Measurements from ENCODE around the gene BLMH. TPM values are rescaled to one million over a fixed set of nuclear protein-coding genes. Genes with fewer than 3 reads are reported as not detected.

The BLMH gene
- total and polyA plus RNA-seq, 9 of the 15 experiments (the other 6 are each of a cell fraction or from before 2014, with no cell fraction given), result 26.0 to 118 (median 67.3) TPM

DNA sequence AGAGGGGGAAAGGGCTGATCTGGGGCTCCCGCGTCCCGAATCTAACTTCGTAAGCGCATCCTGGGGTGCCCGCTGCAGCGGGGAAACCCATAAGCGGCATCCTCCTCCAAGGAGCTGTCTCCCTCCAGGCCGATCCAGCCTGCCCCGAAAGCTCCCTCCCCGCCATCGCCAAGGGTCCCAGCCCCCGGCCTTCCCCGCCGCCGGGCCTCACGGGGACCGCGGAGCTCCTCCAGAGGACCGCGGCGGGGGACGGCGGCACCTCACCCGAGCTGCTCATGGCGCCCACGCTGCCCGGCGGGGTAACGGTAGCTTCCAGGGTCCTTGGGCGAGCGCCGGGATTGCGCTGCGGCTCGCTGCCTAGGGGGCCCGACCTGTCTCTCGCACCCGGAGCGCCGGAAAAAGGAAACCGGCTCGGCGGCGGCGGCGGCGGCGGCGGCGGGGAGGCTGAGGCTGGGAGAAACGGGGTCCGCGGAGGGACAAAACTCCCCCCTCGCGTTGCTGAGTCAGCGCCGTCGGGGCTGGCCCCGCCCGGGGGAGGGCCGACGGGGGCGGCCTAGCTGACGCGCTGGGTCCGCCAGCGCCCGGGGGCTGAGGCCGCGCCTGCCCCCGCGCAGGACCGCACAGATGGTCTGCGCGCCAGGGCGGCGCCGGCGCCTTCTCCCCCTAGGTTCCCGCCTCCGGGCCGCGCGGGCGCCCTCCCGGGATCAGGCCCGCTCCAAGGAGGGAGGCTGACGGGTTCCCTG is at the start of gene BLMH (continued):
- TF ChIP-seq, protein P1, sequence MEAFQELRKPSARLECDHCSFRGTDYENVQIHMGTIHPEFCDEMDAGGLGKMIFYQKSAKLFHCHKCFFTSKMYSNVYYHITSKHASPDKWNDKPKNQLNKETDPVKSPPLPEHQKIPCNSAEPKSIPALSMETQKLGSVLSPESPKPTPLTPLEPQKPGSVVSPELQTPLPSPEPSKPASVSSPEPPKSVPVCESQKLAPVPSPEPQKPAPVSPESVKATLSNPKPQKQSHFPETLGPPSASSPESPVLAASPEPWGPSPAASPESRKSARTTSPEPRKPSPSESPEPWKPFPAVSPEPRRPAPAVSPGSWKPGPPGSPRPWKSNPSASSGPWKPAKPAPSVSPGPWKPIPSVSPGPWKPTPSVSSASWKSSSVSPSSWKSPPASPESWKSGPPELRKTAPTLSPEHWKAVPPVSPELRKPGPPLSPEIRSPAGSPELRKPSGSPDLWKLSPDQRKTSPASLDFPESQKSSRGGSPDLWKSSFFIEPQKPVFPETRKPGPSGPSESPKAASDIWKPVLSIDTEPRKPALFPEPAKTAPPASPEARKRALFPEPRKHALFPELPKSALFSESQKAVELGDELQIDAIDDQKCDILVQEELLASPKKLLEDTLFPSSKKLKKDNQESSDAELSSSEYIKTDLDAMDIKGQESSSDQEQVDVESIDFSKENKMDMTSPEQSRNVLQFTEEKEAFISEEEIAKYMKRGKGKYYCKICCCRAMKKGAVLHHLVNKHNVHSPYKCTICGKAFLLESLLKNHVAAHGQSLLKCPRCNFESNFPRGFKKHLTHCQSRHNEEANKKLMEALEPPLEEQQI (IDR thresholded peaks at IDR 0.05), result no peak
- TF ChIP-seq RB1 (IDR thresholded peaks at IDR 0.05; ENCODE audit: low read depth), result peak; percentile 82

DNA sequence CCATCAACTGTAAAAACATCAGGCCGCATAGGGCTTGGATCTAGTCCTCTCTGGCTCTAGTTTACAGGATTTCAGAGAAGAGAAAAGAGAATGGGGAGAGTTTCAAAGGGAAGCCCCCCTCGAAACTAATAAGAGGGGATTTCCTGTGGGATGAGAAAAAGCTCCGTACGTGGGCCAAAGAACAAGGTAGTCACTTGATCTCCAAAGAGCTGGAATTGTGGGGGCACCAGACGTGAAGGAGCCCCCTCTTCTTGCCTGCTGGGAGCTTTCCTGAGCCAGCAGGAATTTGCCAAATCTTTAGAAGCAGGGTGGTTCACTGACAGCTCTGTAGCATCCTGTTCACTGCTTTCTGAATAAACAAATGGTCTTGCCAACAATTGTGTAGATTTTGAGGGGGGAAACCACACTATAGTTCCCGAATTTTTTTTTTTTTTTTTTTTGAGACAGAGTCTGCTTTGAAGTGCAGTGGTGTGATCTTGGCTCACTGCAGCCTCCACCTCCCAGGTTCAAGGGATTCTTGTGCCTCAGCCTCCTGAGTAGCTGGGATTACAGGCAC is 49.1 kb upstream of the BLMH start:
- no peaks in the 10 kb centered on the region for H3K79me2 ChIP-seq (ENCODE audit: control insufficient read depth, insufficient read depth, low read length)
- no peaks in the 10 kb centered on the region for H4K20me1 ChIP-seq (replicated peaks; ENCODE audit: control insufficient read depth, insufficient read depth, low read length)
- no peaks in the 10 kb centered on the region for H3K36me3 ChIP-seq (ENCODE audit: control insufficient read depth, insufficient read depth, low read length)
- no peaks in the 10 kb centered on the region for H3K27me3 ChIP-seq (ENCODE audit: control insufficient read depth in 2 of 2, insufficient read depth in 2 of 2, low read length in 2 of 2)
- H3K4me1 ChIP-seq (replicated peaks in 1 of 2; ENCODE audit: control insufficient read depth in 2 of 2, insufficient read depth in 2 of 2, low read length in 2 of 2), result peaks cover 8 to 24% of the 10 kb centered on the region in 2 experiments; a peak in 4 of 5 replicates
- intact Hi-C loops (cut with micrococcal nuclease), result loop anchor here (1.0 to 5.0 kb wide), 3 partner anchors 136 to 376 kb away; partner anchors contain the start of gene GOSR1
- no peak for ATAC-seq
- no peaks in the 10 kb centered on the region for H3K9me3 ChIP-seq (replicated peaks; ENCODE audit: control insufficient read depth, insufficient read depth, low read depth, low read length)
- CTCF ChIA-PET (ENCODE audit: low intra/inter-chr PET ratio), result interaction anchor here (0.5 to 1.1 kb wide), 3 partner anchors 214 to 379 kb away, joined by 3 read pairs; no protein-coding TSS in a partner anchor
- H3K4me2 ChIP-seq (ENCODE audit: insufficient read depth, low read length), result no peak overlapping the region
- DNase-seq (ENCODE audit: extremely low read depth in 1 of 4, low spot score in 3 of 4), result no peak
- no TSS peak for BruUV-seq (replicated peaks)
- H3K27ac ChIP-seq (ENCODE audit: extremely low read depth, low read depth, low read length), result no peak overlapping the region
- H3K4me3 ChIP-seq, result no peak overlapping the region
- H2AFZ ChIP-seq (ENCODE audit: low read depth, low read length), result peak overlapping the region; percentile 76
- no peak for TF ChIP-seq SAFB2 (IDR thresholded peaks at IDR 0.05; ENCODE audit: borderline replicate concordance, low read depth, low read length, severe bottlenecking)
- no peak for TF ChIP-seq LCOR (CRISPR knock-in tag; IDR thresholded peaks at IDR 0.05)
- no peak for TF ChIP-seq KLF13 (tag; IDR thresholded peaks at IDR 0.05; ENCODE audit: borderline replicate concordance, low read depth)
- TF ChIP-seq CBX8 (IDR thresholded peaks at IDR 0.05; ENCODE audit: borderline replicate concordance, extremely low read depth, low read depth, low read length, poor library complexity, severe bottlenecking), result no peak
- TF ChIP-seq, protein P2, sequence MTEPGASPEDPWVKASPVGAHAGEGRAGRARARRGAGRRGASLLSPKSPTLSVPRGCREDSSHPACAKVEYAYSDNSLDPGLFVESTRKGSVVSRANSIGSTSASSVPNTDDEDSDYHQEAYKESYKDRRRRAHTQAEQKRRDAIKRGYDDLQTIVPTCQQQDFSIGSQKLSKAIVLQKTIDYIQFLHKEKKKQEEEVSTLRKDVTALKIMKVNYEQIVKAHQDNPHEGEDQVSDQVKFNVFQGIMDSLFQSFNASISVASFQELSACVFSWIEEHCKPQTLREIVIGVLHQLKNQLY (CRISPR knock-in tag; conservative IDR thresholded peaks at IDR 0.05), result no peak
- TF ChIP-seq HDAC2 (IDR thresholded peaks at IDR 0.05), result no peak
- TF ChIP-seq FOXA3 (CRISPR knock-in tag; conservative IDR thresholded peaks at IDR 0.05 in 1 of 2, IDR thresholded peaks at IDR 0.05 in 1 of 2), result no peak
- FAIRE-seq, result no peak
- H3K9ac ChIP-seq (ENCODE audit: insufficient read depth in 1 of 2, low read depth in 2 of 2, low read length in 2 of 2), result no peak overlapping the region
- in situ Hi-C loops (cut with MboI), result loop anchor here (25.0 kb wide), 1 partner anchor 371 kb away; no protein-coding TSS in a partner anchor
- no peaks in the 10 kb centered on the region for H3K9me1 ChIP-seq (ENCODE audit: control insufficient read depth, insufficient read depth, low read length)
- POLR2A ChIA-PET, result interaction anchor here (0.6 to 1.6 kb wide), 7 partner anchors 9 to 104 kb away, joined by 3 to 6 read pairs (median 4); no protein-coding TSS in a partner anchor
- WGBS (ENCODE audit: insufficient coverage, low coverage, missing lambda C conversion rate), result 21% methylated on average over 3 of the region's 6 CpGs

Measured in K562 (cell line).